Coronary artery (tissue), 2 donors: ENCODE results near the gene SCEL.

Source experiments
- DNase-seq: peaks from one replicate; pipeline ENCODE4 v3.0.0-alpha.2; 2017; ENCODE audit warnings: low spot score
- H3K27ac ChIP-seq, 2 donors: fragments of 200-600 bp; sonication (generic); one replicate each; pipeline ENCODE4 v1.5.1; 2016 to 2019
- H3K4me3 ChIP-seq: fragments of 200-600 bp; sonication (generic); 2 replicates; pipeline ENCODE4 v1.5.1; 2016; ENCODE audit warnings: mild to moderate bottlenecking, moderate library complexity
- CTCF ChIP-seq: fragments of 200-600 bp; sonication (generic); IDR thresholded peaks from one replicate; pipeline ENCODE4 v1.5.1; 2019; ENCODE audit warnings: antibody characterized with exemption

The SCEL gene

GRCh38 chr13:77548594-77548993 lies 13.1 kb downstream of the SCEL start:
- DNase-seq, result no peak
- Histone ChIP-seq H3K4me3 (no peak overlapping the region), H3K27ac (no peak overlapping the region)
- no peak for TF ChIP-seq CTCF

- no peak for TF ChIP-seq CTCF
- Histone ChIP-seq H3K27ac (no peak overlapping the region), H3K4me3 (no peak overlapping the region)
- no peak for DNase-seq
Measured at GRCh38 chr13:77554069-77554468, 18.6 kb downstream of the SCEL start.

GRCh38 chr13:77555246-77555645 lies 19.7 kb downstream of the SCEL start:
- no peak for TF ChIP-seq CTCF
- Histone ChIP-seq H3K4me3 (no peak overlapping the region), H3K27ac (no peak overlapping the region)
- DNase-seq, result no peak

- DNase-seq, result no peak
- TF ChIP-seq CTCF, result no peak
- Histone ChIP-seq H3K4me3 (no peak overlapping the region), H3K27ac (no peak overlapping the region)
Measured at GRCh38 chr13:77558016-77558415, 22.5 kb downstream of the SCEL start.

GRCh38 chr13:77563111-77563510 lies 27.6 kb downstream of the SCEL start:
- DNase-seq, result no peak
- no peak overlapping the region for H3K27ac ChIP-seq
- no peak overlapping the region for H3K4me3 ChIP-seq
- TF ChIP-seq CTCF, result no peak

GRCh38 chr13:77565635-77566034 lies 30.1 kb downstream of the SCEL start:
- TF ChIP-seq CTCF, result no peak
- Histone ChIP-seq H3K27ac (no peak overlapping the region), H3K4me3 (no peak overlapping the region)
- no peak for DNase-seq

GRCh38 chr13:77571956-77572355 lies 36.5 kb downstream of the SCEL start:
- no peak overlapping the region for H3K4me3 ChIP-seq
- H3K27ac ChIP-seq, result no peak overlapping the region
- TF ChIP-seq CTCF, result no peak
- DNase-seq, result no peak
